Stromal cell of bone marrow (primary cell): ENCODE measurements around the gene MTHFS.
"Not testable (repeated sequence)": the region's sequence is repeated elsewhere in the genome, so short reads cannot be mapped to it uniquely, and the experiment has no call there.

Source experiments
- DNase-seq: peaks from one replicate; pipeline ENCODE4 v3.0.0-alpha.2; 2012; ENCODE audit warnings: low read depth

The MTHFS gene

DNA sequence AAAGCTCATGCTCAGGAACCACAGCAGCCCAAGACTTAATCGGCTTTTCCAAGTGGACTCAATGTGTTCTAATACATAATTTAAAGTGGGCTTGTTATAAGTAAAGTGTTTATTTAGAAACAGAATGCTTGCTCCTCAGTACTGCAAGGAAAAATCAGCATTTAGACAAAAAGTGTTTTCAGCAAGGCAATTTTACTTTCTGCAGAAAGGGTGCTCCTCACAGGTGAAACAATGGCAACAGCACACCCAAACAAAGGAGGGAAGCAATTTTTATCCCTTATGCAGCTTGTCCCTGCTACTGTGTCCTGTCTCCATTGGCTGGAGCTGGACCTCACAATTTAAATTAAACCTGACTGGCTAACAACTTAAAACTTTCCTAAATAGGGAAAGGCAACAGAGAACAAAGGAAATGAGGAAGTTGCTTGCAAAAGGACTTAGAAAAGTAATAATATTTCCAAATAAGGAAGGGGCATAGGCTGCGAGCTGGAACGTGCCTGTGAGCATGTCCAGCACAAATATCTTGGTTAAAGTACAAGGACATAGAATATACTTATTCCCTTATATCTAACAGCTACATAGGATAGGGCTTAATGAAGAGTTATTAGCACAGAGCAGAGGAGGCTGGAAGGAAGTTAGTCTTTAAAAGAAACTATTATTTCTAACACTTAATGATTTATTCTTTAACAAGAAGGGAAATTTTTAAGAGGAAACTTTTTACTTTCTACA, 19.1 kb upstream of the MTHFS start:
- DNase-seq = not testable (repeated sequence)

DNA sequence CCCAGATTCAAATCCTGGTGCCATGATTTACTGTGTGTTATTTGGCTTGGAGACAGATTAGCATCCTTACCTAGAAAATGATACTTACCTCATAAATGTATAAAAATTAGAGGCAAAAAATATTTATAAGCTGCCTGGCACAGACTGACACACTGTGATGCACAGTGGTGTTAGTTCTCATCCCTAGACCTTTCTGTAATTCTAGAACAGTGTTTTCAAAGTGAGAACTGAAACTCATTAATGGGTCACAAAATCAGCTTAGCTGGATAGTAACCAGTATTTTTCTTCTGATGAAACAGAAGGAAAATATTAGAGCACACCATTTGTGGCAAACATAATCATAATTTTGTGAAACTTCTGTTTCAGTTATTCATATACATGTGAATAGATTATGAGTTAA, 17.9 kb upstream of the MTHFS start:
- no peak for DNase-seq

DNA sequence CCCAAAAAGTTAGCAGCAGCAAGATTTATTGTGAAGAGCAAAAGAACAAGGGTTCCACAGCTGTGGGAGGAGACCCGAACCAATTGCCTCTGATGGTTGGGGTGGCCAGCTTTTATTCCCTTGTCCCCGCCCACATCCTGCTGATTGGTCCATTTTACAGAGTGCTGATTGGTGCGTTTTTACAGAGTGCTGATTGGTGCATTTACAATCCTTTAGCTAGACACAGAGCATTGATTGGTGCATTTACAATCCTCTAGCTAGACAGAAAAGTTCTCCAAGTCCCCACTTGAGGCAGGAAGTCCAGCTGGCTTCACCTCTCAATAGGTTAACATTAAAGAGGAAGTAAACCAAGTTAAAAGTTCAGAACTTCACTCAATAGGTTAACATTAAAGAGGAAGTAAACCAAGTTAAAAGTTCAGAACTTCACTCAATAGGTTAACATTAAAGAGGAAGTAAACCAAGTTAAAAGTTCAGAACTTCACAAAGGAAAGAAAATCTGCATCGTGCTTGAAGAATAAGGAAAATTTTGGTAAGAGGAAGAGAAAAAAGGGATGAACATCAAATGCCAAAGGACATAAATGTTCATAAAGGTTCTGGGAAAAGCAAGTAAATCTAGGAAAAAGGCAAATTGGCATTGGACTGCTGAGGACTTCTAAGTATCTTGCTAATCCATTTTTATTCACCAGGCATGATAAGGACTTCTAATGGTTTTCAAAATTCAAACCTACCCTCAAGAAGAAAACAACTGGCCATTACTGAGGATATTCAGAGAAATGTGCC, 12.9 kb upstream of the MTHFS start:
- DNase-seq = not testable (repeated sequence)

DNA sequence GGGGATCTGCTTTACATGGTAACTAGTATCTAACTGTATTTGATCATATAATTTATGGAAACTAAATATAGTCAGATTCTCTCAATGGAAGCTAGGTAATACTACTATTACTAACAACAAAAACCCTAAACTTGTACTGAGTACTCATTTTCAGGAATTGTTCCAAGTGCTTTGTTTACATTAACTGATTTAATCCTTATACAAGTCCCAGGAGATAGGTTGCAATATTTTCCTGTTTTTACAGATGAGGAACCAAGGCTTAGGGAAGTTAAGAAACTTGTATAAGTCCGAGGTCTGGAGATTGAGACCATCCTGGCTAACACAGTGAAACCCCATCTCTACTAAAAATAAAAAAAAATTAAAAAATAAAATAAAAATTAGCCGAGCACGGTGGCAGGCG, 7.5 kb upstream of the MTHFS start:
- DNase-seq = no peak

DNA sequence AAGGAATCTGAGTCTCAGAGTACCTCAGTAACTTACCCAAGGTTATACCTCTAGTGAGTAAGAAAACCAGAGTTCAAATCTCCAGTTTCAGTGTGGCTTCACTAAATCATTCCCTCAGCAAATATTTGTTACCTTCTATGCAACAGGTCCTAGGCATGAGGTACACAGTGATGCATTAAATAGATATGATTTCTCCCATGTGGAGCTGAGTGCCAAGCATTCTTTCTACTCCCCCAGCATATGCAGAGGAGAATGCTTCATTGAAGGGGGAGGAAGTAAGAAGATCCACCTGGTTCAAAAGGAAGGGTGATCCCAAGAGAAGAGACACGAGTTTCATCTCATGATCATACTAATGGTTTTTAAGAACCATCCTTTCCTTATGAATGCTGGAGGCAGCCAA, 6.8 kb upstream of the MTHFS start:
- no peak for DNase-seq

DNA sequence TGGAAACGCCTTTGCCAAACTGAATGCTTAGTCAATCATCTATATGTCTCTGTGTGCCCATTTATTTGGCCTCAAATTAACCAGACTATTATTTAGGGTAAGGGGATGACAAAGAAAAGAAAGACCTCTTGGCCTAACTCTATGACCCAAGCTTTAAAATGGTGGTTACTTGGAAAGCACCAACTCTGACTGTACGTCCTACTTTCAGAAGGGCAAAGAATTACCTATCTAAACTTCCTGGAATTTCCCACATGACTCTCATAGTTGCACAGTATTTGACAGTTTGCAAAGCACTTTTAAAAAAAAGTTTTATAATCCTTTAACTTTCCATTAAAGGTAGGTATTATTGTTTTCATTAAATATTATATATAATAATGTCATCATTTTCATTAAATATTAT, 6.3 kb upstream of the MTHFS start:
- DNase-seq = no peak

DNA sequence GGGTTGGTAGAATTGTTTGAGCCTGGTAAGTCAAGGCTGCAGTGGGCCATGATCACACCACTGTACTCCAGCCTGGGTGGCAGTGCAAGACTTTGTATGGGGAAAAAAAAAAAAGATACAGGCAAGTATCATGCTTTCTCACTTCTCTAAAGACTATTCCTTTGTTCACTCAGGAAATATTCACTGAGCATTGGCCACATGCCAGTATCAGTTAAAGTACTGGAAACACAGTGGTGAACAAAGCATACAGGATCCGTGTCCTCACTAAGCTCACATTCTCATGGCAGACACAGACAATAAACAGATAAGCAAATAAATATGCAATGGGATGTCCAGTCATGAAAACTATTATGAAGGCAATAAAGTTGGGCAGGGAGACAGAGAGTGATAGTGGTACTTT, 5.1 kb upstream of the MTHFS start:
- no peak for DNase-seq

DNA sequence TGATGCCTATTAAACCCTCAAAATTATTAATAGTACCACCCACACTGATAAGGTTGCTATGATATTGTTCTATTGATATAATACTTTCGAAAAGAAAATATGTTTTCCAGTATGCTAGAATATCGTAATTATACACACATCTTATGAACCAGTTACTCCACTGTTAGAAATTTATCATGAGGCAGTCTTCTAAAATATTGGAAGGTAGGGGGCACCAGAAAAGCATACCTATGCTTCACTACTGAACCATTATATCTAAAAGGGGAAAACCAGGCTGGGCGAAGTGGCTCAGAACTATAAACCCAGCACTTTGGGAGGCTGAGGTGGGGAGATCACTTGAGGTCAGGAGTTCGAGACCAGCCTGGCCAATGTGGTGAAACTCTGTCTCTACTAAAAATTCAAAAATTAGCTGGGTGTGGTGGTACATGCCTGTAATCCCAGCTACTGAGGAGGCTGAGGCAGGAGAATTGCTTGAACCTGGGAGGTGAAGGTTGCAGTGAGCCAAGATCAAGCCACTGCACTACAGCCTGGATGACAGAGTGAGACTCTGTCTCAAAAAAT, 4.1 kb upstream of the MTHFS start:
- not testable (repeated sequence) for DNase-seq

DNA sequence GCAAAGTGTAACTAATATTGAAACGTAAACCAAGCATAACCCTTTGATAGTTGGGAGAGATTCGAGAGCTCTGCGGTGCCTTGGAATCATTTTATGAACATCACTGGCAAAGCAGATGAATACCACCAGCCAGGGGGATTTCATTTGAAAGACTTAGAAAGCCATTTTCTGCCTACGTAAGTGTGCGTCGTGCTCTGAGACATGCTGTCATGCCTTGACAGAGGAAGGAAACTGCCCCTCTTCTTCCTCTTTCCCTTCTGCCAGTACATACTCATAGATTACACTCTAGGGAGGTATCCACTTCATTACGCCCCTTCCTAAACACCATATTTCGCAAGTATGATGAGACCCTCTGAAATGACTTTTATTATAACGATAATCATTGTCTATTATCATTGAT, 3.3 kb upstream of the MTHFS start:
- no peak for DNase-seq

DNA sequence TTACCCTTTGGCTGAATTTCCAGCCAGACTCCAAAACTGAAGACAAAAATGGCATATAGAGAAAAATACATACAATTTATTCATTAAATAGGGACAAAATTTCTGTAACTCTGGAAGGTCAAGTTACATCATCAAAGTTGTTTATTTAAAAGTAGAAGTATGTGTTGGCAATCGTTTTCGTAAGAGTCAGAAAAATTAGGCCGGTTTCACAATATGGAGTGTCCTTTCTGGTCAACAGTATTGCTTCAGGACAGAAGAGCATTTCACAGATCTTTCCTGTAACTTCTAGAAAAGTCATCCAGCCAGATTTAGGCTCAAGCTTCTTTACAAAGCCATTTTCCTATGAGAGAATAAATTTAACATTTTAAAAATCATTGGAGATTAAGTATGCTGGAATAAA, 2.0 kb upstream of the MTHFS start:
- DNase-seq = peak; percentile 48

DNA sequence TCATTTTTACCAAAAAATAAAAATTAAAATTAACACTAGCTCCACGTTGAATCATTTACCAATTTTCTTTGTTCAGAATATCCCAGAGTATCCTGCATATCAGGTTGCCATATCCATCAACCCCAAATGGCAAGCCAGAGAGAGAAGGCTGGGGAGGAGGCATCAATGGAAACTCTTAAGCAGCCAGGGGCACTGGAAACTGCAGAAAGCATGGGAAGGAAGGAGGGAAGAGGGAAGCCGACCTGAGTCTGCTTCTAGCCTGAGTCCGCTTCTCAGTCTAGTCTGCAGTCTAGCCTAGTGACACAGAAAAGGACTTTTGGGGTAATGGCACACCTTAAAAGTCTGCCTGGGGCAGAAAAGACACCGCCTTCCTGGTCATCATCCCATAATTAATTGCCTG, 1.6 kb upstream of the MTHFS start:
- no peak for DNase-seq

DNA sequence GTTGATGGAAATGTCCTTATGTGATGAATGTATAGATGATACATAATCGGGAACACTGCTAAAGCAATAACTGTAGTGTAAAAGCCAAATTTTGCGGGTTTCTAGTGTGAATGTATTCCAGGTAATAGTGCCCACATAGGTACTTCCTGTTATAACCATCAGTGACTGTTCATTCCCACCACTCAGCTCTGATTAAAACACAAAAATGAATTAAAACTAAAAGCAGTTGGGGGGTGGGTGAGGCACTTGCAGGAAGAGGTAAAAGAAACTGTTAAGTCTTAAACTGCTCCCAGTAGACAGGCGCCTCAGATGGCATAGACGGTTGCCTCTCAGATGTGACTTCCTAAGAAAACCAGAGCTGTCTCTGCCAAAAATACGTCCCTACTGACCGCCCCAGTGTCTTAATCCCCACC, 893 bp upstream of the MTHFS start:
- DNase-seq = no peak

DNA sequence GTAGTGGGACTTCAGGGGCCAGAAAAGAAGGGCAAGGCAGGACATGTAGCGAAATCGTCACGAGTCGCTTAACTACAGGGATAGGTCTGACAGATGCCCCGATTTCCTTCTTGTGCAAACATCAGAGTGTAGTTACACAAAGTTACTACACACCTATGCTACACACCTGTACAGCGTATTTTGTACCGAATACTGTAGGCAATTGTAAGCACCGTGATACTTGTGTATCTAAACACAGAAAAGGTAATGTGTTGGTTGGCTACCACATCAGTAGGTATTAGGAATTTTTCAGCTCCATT, 515 bp upstream of the MTHFS start:
- DNase-seq = peak; percentile 10

DNA sequence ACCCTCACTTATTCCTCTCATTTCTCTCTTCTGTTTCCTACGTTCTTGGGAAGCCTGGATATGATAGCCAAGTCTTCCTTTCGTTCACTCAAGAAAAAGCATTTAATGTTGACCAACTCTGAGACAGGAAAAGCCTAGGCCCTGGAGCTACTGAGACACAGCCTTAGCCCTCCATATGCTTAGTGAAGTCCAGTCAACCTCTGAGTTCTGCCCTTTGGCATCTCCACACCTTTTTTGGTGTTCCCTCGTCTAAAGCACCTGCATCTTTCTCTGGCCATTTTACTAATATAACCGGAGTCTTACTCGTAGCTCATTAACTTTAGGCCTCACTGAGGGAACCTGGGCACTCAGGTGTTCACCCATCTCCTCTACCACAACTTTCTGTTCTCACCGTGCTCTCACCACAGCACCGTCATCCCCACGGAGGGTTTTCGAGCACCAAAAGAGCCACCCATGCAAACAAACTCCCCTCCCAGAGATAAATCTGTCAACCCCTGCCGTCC, 632 bp downstream of the MTHFS start:
- no peak for DNase-seq

DNA sequence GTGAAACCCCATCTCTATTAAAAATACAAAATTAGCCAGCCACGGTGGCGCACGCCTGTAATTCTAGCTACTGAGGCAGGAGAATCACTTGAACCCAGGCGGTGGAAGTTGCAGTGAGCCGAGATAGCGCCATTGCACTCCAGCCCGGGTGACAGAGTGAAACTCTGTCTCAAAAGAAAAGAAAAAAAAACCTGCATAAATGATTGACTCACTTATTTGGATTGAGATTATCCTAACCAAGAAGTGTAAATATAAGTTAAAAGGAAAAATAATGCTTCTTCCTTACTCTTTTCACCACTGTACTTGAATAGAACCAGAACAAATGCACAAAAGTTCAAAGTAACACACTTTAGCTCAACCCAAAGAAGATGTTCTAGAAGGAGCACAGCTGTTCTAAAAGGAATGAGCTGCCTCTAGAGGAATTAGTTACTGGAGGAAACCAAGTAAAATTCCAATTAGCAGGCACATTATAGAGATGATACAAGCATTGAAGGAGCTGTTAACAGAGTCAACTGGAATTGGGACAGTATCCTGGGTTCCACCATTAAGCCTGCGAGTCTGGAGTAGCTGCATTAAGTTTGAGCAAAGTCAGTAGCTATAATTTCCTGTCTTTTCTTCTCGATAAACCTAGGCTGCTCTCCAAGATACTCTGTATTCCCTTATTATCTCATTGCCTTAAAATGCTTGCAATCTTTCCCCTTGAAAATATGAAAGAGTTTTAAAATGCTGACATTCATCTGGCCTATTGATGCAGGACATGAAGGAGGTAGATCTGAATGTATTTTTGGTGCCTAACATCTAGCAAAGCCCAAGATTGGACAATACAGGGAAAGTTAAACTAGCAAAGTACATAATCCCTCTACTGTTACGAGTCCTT, 9.5 kb downstream of the MTHFS start:
- DNase-seq = no peak

DNA sequence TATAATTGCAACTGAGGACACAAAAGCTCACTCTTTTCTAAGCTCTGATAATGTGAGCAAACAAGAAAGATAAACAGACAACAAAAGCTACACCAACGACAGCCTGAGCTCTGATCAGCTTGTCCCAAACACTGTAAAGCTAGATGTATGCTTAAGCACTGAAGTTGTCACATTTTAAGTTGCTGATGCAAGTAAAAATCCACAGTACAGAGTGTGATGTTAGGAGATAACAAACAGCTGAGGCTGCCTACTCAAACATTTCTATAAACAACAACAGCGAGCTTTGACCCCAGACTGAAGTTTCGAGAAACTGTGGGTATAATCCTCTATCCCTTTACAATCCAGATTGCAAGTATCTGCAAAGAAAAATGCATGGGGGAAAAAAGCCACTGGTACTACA, 10.7 kb downstream of the MTHFS start:
- no peak for DNase-seq

DNA sequence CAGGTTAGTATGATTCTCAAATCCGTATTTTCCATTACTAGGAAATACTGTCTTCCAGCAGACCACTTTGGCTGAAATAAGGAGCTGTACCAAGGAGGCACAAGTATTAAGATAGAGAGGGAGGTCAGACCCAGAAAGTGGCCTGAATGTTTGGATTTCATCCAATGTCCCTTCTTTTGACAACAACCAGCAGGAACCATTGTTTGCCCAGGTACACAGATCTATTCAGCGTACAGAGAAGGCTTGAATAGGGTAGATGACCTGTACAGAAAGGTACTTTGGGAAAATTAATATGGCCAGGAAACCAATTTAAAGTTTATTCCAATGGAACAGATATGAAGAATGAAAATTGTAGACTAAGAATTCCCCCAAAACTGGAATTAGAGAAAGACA, 12.6 kb downstream of the MTHFS start:
- no peak for DNase-seq

DNA sequence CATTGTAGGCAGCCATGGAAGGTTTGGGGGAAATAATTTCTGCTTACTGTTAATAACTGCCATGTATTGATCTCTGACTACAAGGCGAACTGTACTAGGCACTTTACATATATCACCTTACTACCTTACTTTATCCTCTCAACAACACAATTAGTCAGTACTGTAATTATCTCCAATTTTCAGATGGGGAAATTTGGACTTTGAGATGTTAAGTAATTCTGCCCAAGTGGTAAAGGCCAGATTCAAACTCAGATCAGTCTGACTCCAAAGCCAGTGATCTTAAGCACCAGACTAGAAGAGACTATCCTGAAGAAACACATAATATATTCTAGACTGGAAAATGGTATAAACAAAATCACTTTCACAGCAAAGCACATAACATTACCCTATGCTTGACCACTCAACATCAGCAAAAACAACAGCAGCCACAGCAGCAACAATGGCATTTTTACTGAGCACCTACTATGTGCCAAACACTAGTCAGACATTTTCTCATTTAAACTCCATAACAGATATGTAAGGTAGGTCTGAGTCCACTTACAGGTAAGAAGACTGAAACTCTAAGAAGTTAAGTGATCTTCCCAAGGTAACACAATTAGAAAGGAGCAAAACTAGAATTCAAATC, 13.1 kb downstream of the MTHFS start:
- no peak for DNase-seq

DNA sequence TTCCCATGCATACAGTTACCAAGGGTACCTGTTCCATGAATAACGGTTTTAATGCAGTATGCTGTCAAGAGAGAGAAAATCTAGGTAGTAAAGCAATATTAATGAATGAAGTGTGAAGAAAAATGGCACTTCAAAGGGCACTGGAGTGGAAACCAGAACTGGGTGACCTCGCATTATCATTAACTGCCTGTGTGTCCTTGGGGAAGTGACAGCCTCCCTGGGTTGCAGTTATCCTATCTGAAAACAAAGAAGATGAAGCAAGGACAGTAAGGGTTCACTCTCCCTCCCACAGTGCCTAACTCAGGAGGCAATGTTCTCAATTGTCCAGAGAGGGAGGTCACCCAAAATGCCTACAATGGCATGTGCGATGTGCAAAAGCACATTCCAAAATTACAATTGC, 15.1 kb downstream of the MTHFS start:
- no peak for DNase-seq

DNA sequence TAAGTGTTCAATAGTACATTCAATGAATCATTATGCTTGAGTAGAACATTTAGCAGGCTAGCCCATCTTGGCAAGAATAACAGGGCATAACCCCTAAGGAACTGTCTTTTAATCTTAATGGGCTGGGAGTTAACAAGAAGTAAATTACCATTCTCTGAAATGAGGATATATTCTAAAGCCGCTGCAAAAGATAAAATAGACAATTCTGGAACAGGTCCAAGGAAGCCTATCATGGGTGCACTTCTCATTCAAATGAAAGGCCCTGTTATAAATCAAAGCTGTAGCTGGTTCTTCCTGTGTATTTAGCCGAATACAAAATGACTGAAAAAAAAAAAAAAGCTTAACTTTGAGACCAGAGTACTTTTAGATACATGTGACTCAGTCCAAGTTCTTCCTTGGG, 15.6 kb downstream of the MTHFS start:
- no peak for DNase-seq

DNA sequence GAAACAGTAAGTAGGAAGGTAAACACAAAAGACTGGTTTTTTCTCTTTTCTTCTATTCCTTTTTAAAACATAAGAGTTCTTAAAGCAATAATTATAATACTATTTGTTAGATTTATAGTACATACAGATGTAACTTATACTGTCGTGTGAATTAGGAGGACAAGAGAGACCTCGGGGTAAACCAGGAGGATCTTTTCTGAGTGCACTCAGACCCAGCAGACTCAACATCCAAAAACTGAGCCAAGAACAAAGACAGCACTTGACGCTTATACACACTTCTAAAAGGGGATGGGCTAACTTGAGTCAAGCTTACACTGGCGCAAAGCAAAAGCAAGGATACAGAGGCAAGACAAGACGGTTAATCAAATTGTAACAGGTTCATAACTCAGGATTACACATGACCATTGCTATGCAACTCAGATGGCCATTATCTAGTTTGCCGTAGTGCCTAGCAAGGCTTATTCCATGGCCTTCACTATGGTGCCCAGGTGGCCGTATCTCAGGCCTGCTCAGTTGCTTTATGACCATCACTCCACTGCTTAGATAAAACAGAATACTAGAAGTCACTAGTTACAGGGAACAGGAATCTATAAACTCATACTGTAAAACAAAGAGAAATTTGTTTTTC, 18.6 kb downstream of the MTHFS start:
- no peak for DNase-seq

DNA sequence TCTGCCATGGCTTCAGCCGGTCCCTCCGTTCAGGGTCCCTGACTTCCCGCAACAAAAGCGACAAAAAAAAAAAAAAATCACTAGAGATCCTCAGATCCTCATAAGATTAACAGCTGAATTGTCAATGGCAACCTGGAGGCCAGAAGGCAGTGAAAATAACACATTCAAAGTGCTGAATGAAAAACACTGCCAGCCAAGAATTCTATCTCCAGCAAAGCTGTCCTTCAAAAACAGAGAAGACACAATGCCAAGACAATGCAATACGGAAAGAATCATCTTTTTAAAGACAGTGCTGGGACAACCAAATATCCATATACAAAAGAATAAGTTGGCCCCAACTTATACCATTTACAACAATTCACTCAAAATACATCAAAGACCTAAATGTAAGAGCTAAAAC, 21.6 kb downstream of the MTHFS start:
- DNase-seq = no peak
